Brain microvascular endothelial cell (primary cell): ENCODE measurements around the gene COPS7A.

Source experiments
- DNase-seq: peaks from one replicate; pipeline ENCODE4 v3.0.0-alpha.2; 2020
- H3K27ac ChIP-seq: fragments of 250-450 bp; sonication (Bioruptor Pico); 2 replicates; pipeline ENCODE4 v1.5.1; 2020; ENCODE audit warnings: mild to moderate bottlenecking, moderate library complexity
- H3K27me3 ChIP-seq: fragments of 250-450 bp; sonication (Bioruptor Pico); replicated peaks from 2 replicates; pipeline ENCODE4 v1.5.1; 2020; ENCODE audit warnings: mild to moderate bottlenecking
- H3K36me3 ChIP-seq: fragments of 250-450 bp; sonication (Bioruptor Pico); replicated peaks from 2 replicates; pipeline ENCODE4 v1.5.1; 2020; ENCODE audit warnings: mild to moderate bottlenecking
- H3K4me3 ChIP-seq: 2 replicates; pipeline ENCODE4 v1.5.1; 2011; ENCODE audit warnings: low read depth, mild to moderate bottlenecking, control low read depth, low read length, moderate library complexity
- CTCF ChIP-seq: IDR thresholded peaks from 2 replicates; pipeline ENCODE4 v1.5.1; 2011; ENCODE audit warnings: low read depth, mild to moderate bottlenecking, moderate library complexity, low read length, control low read depth, inconsistent platforms; ENCODE audit errors: missing control alignments
- in situ Hi-C: cut with HindIII; loops from 2 replicates; pipeline ENCODE4 v1.10.0; 2017; ENCODE audit warnings: low sequenced_read_pairs, low pct_ligation_motif_present

The COPS7A gene

GRCh38 chr12:6768990-6769389 is 45.1 kb downstream of the COPS7A start:
- Histone ChIP-seq H3K27ac (no peak overlapping the region), H3K36me3 (peaks cover 18% of the 10 kb centered on the region), H3K27me3 (no peaks in the 10 kb centered on the region), H3K4me3 (peak overlapping the region; percentile 90)
- in situ Hi-C loops: no loop called here
- TF ChIP-seq CTCF: no peak
- DNase-seq: no peak

DNA sequence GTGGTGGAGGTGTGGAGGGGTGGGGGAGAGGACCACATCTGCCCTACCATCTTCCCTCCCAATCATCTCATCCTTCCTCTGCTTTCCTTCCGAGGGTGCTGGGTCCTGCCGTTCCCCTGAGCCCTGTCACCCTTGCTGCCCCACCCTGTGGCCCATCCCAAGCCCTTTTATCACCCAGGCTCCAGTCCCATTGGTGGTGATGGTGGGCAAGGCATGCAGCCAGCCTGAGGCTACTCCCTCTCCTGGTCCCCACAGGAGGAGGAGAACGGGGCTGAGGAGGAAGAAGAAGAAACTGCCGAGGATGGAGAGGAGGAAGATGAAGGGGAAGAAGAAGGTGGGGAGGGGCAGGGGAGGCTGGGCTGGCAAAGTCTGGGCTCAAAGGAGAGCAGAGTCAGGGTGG is 45.8 kb downstream of the COPS7A start:
- Histone ChIP-seq H3K27me3 (no peaks in the 10 kb centered on the region), H3K36me3 (peaks cover 18% of the 10 kb centered on the region), H3K4me3 (no peak overlapping the region), H3K27ac (no peak overlapping the region)
- TF ChIP-seq CTCF: no peak
- in situ Hi-C loops: no loop called here
- DNase-seq: no peak

DNA sequence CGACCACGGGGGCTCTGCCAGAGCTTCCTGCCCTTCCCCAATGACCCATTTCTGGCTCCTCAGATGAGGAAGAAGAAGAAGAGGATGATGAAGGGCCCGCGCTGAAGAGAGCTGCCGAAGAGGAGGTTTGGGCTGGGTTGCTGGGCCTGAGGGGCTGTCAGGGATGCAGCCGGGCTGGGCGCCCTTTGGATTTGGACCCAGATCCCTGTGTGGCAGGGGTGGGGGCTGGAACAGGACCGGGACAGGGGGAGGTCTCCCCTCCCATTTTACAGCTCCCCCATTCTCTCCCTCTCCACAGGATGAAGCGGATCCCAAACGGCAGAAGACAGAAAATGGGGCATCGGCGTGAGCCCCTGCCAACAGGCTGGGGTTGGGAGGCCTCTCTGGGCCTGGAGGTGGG is 46.2 kb downstream of the COPS7A start:
- no peak for DNase-seq
- Histone ChIP-seq H3K27me3 (no peaks in the 10 kb centered on the region), H3K27ac (no peak overlapping the region), H3K4me3 (no peak overlapping the region), H3K36me3 (peaks cover 18% of the 10 kb centered on the region)
- in situ Hi-C loops: no loop called here
- no peak for TF ChIP-seq CTCF

- no peak overlapping the region for H3K27ac ChIP-seq
- no peak for TF ChIP-seq CTCF
- H3K36me3 ChIP-seq: peaks cover 18% of the 10 kb centered on the region
- in situ Hi-C loops: no loop called here
- DNase-seq: no peak
- no peaks in the 10 kb centered on the region for H3K27me3 ChIP-seq
- no peak overlapping the region for H3K4me3 ChIP-seq
Observed at GRCh38 chr12:6770600-6770999, 46.8 kb downstream of the COPS7A start.

DNA sequence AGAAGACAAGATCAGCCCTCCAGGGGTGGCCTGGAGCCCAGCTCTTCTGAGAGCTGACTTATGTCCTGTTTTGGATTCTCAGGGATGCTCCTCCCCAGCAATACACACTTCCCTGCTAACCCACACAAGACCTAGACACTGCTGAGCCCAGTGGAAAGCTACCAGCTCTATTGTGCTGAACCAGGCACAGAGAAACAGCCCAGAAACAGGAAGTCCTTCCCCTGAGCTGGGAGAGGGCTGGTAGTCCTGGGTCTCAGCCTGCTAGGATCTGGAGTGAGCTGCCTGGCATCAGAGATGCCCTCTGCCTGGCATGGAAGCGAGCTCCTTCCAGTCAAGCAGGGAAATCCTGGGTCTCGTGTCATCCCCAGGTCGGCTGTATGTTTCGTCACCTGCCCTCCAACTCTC is 47.2 kb downstream of the COPS7A start:
- Histone ChIP-seq H3K4me3 (no peak overlapping the region), H3K27me3 (no peaks in the 10 kb centered on the region), H3K27ac (no peak overlapping the region), H3K36me3 (peaks cover 18% of the 10 kb centered on the region)
- TF ChIP-seq CTCF: no peak
- DNase-seq: no peak
- in situ Hi-C loops: no loop called here

GRCh38 chr12:6771509-6772330 is 47.9 kb downstream of the COPS7A start:
- TF ChIP-seq CTCF: no peak
- Histone ChIP-seq H3K4me3 (no peak overlapping the region), H3K36me3 (peaks cover 18% of the 10 kb centered on the region), H3K27ac (no peak overlapping the region), H3K27me3 (no peaks in the 10 kb centered on the region)
- in situ Hi-C loops: no loop called here
- DNase-seq: no peak
